ENCODE results near the gene UQCRHL. TPM values are rescaled to one million over a fixed set of nuclear protein-coding genes. Genes with fewer than 3 reads are reported as not detected.

UQCRHL gene
- total and polyA plus RNA-seq, 10 of the 15 experiments (the other 5 are each of a cell fraction or from before 2014, with no cell fraction given): 1.4 to 17.3 (median 5.7) TPM

- TF ChIP-seq FOS (IDR thresholded peaks at IDR 0.05; ENCODE audit: borderline replicate concordance, extremely low read depth, insufficient read length) (no peak), BCL11A (IDR thresholded peaks at IDR 0.05; ENCODE audit: low read depth, low read length) (no peak), NFYB (IDR thresholded peaks at IDR 0.05; ENCODE audit: insufficient read depth, low read depth, low read length) (no peak), RAD51 (IDR thresholded peaks at IDR 0.05) (no peak), IKZF2 (IDR thresholded peaks at IDR 0.05) (peak; percentile 88 to 91), NKRF (conservative IDR thresholded peaks at IDR 0.05) (no peak), EED (IDR thresholded peaks at IDR 0.05; ENCODE audit: low read depth) (peak; percentile 64; the same call in 1 of the 2 replicates), POLR2A (IDR thresholded peaks at IDR 0.05; ENCODE audit: low read depth, low read length) (peak; percentile 71), TBL1XR1 (IDR thresholded peaks at IDR 0.05; ENCODE audit: low read depth, low read length) (no peak; the same call in 1 of the 2 replicates), HDAC2 (IDR thresholded peaks at IDR 0.05) (no peak), TARDBP (IDR thresholded peaks at IDR 0.05; ENCODE audit: borderline replicate concordance) (no peak)
Measured at GRCh38 chr1:15848929-15849774, 41.7 kb upstream of the UQCRHL start (continued).
